Neural cell (in vitro differentiated cells): ENCODE data around the gene COL27A1.

Experiments used
- CTCF ChIP-seq: fragments of 450-650 bp; IDR thresholded peaks from 2 replicates; pipeline ENCODE4 v1.5.1; 2014; ENCODE audit warnings: antibody characterized with exemption, mild to moderate bottlenecking, moderate library complexity; ENCODE audit not compliant: poor library complexity, severe bottlenecking
- EZH2 ChIP-seq: fragments of 200-600, 300-800 bp; shearing (Covaris generic), sonication (generic); IDR thresholded peaks from 2 replicates; pipeline ENCODE4 v1.6.1; 2014; ENCODE audit warnings: antibody characterized with exemption, low read length, borderline replicate concordance, mild to moderate bottlenecking; ENCODE audit not compliant: insufficient read depth, poor library complexity, severe bottlenecking
- SMC3 ChIP-seq: fragments of 450-650 bp; conservative IDR thresholded peaks from 2 replicates; pipeline ENCODE4 v1.6.1; 2014; ENCODE audit warnings: antibody characterized with exemption, mild to moderate bottlenecking, moderate library complexity; ENCODE audit not compliant: poor library complexity

DNA sequence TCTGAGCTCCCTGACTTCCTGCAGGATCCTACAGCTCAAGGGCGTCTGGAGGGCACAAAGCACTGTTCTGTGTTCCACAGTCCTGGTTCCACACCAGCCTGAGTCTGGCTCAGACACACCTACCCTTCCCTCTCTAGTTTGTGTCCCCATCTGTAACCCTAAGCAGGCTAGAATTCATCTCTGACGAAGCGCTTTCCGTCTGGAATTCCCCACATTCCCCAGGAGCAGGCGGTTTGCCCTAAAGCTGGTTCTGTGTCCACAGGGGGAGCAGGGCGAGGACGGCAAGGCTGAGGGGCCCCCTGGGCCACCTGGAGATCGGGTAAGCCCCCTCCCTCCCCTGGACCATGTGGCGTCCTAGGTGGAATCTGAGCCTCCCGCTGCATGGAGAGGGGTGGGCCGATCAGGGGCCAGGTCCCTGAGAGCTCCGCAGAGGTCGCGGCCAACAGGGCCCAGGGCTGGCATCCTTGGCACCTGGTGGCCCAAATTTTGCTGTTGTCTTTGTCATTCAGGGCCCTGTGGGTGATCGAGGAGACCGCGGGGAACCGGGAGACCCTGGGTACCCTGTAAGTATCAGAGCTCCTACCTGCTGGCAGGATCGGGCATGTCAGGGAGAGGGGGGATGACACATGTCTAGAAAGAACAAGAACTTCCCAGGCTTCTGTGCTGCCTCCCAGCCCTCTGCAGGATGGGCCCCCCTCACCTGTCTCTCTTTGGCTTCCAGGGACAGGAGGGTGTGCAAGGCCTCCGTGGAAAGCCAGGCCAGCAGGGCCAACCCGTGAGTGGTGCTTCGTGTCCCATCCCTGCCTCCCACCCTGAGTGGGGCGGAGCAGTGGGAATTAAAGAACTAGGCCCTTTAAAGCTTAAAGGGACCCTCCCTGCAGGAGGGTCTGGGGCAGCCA is 133.1 kb downstream of the COL27A1 start:
- TF ChIP-seq EZH2: no peak
- TF ChIP-seq SMC3: no peak
- TF ChIP-seq CTCF: no peak
